ENCODE measurements around the gene TRABD. TPM values are rescaled to one million over a fixed set of nuclear protein-coding genes. Genes with fewer than 3 reads are reported as not detected.

TRABD gene
- polyA plus RNA-seq, 1 donor from 2014 or later, result 31.8 TPM

GRCh38 chr22:50139843-50140415, 45.8 kb upstream of the TRABD start:
- Histone ChIP-seq H2AFZ (ENCODE audit: low read depth, low read length) (no peak overlapping the region), H3K36me3 (ENCODE audit: insufficient read depth, low read length) (no peaks in the 10 kb centered on the region), H3K9me2 (ENCODE audit: insufficient read depth, low read length) (no peaks in the 10 kb centered on the region), H3K9ac (ENCODE audit: low read length) (no peak overlapping the region), H3K27ac (ENCODE audit: low read length) (no peak overlapping the region), H3K4me3 (ENCODE audit: low read length) (peak overlapping the region; percentile 19), H3K4me2 (ENCODE audit: low read length) (no peak overlapping the region), H3K9me3 (ENCODE audit: low read length) (no peaks in the 10 kb centered on the region), H3K27me3 (ENCODE audit: insufficient read depth, low read depth, low read length) (no peaks in the 10 kb centered on the region), H3K79me2 (replicated peaks; ENCODE audit: insufficient read depth, low read length) (no peaks in the 10 kb centered on the region), H3F3A (ENCODE audit: insufficient read depth, low read length, poor library complexity, severe bottlenecking) (no peaks in the 10 kb centered on the region), H4K20me1 (ENCODE audit: insufficient read depth) (no peaks in the 10 kb centered on the region)
- TF ChIP-seq EP300 (conservative IDR thresholded peaks at IDR 0.05; ENCODE audit: poor library complexity, severe bottlenecking), result peak; percentile 89
- no peak for TF ChIP-seq CTCF (IDR thresholded peaks at IDR 0.05; ENCODE audit: poor library complexity, severe bottlenecking)
- no peak for TF ChIP-seq SMC3 (conservative IDR thresholded peaks at IDR 0.05; ENCODE audit: poor library complexity)
- TF ChIP-seq MXI1 (conservative IDR thresholded peaks at IDR 0.05; ENCODE audit: poor library complexity, severe bottlenecking), result no peak
- TF ChIP-seq EZH2 (IDR thresholded peaks at IDR 0.05; ENCODE audit: borderline replicate concordance, insufficient read depth, low read length, poor library complexity, severe bottlenecking), result no peak
- no peak for TF ChIP-seq TAF1 (IDR thresholded peaks at IDR 0.05; ENCODE audit: low read depth)
- TF ChIP-seq POLR2AphosphoS5 (IDR thresholded peaks at IDR 0.05), result peak; percentile 55

- no peaks in the 10 kb centered on the region for H4K20me1 ChIP-seq (ENCODE audit: insufficient read depth)
- H2AFZ ChIP-seq (ENCODE audit: low read depth, low read length), result no peak overlapping the region
- no peaks in the 10 kb centered on the region for H3K79me2 ChIP-seq (replicated peaks; ENCODE audit: insufficient read depth, low read length)
- no peaks in the 10 kb centered on the region for H3K9me2 ChIP-seq (ENCODE audit: insufficient read depth, low read length)
- no peak overlapping the region for H3K4me3 ChIP-seq (ENCODE audit: low read length)
- H3F3A ChIP-seq (ENCODE audit: insufficient read depth, low read length, poor library complexity, severe bottlenecking), result no peaks in the 10 kb centered on the region
- no peak overlapping the region for H3K9ac ChIP-seq (ENCODE audit: low read length)
- H3K27ac ChIP-seq (ENCODE audit: low read length), result no peak overlapping the region
- no peaks in the 10 kb centered on the region for H3K9me3 ChIP-seq (ENCODE audit: low read length)
- no peak for TF ChIP-seq EZH2 (IDR thresholded peaks at IDR 0.05; ENCODE audit: borderline replicate concordance, insufficient read depth, low read length, poor library complexity, severe bottlenecking)
- no peak for TF ChIP-seq POLR2AphosphoS5 (IDR thresholded peaks at IDR 0.05)
- no peak for TF ChIP-seq TAF1 (IDR thresholded peaks at IDR 0.05; ENCODE audit: low read depth)
- no peak for TF ChIP-seq RAD21 (conservative IDR thresholded peaks at IDR 0.05)
- TF ChIP-seq CTCF (IDR thresholded peaks at IDR 0.05; ENCODE audit: poor library complexity, severe bottlenecking), result no peak
- no peak for TF ChIP-seq MXI1 (conservative IDR thresholded peaks at IDR 0.05; ENCODE audit: poor library complexity, severe bottlenecking)
- no peak for TF ChIP-seq EP300 (conservative IDR thresholded peaks at IDR 0.05; ENCODE audit: poor library complexity, severe bottlenecking)
- TF ChIP-seq SMC3 (conservative IDR thresholded peaks at IDR 0.05; ENCODE audit: poor library complexity), result no peak
- no peak for TF ChIP-seq REST (IDR thresholded peaks at IDR 0.05; ENCODE audit: borderline replicate concordance)
- no peaks in the 10 kb centered on the region for H3K36me3 ChIP-seq (ENCODE audit: insufficient read depth, low read length)
- H3K27me3 ChIP-seq (ENCODE audit: insufficient read depth, low read depth, low read length), result no peaks in the 10 kb centered on the region
- H3K4me2 ChIP-seq (ENCODE audit: low read length), result no peak overlapping the region
Measured at GRCh38 chr22:50140615-50141014, 45.1 kb upstream of the TRABD start.

Measured in neural cell (in vitro differentiated cells).